SU-DHL-6 (cell line): Measurements from ENCODE around the gene PYCARD.

Experiments
- EZH2phosphoT487 ChIP-seq: fragments of 200-600 bp; sonication (generic), shearing (Covaris generic); conservative IDR thresholded peaks from 2 replicates; pipeline ENCODE4 v1.6.1; 2018; ENCODE audit warnings: mild to moderate bottlenecking, antibody characterized with exemption, low read length, moderate library complexity, mixed read lengths
- TF ChIP-seq, protein P1 (sequence below): fragments of 200-600 bp; sonication (generic); IDR thresholded peaks from one replicate; pipeline ENCODE4 v1.5.1; 2017; ENCODE audit warnings: antibody characterized with exemption, mild to moderate bottlenecking, low read length, moderate library complexity; ENCODE audit not compliant: insufficient read depth, poor library complexity, severe bottlenecking

DNA sequence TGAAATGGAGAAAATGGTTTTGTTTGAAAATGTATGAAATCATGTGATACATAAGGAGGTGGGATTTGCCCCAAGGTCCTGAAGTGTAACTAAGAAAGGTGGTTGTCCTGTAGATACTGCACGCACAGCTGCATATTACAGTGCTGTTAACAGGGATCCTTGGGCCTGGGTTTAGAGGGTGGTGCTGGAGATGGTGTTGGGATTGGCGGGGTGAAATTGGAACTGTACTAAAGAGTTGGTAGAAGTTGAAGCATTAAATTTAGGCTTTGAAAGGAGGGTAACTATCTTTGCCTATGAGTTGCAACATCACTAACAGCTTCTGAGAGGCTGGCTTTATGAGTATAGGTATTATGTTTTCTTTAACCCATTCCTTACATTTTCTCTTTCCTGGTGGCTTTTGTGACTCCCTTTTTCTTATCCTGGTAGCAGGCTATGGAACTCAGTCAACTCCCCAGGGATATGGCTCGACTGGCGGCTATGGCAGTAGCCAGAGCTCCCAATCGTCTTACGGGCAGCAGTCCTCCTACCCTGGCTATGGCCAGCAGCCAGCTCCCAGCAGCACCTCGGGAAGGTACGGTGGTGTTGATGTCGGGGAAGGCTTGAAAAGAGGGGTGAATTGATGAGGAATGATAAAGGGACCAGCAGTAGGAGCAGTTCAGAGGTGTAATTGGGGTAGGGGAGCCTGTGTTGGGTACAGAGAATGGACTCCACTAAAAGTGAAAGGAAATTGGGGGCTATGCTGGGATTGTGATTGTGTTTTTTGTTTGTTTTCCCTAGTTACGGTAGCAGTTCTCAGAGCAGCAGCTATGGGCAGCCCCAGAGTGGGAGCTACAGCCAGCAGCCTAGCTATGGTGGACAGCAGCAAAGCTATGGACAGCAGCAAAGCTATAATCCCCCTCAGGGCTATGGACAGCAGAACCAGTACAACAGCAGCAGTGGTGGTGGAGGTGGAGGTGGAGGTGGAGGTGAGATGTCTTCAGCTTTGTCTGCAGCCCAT is 18.8 kb downstream of the PYCARD start:
- TF ChIP-seq, protein P1, sequence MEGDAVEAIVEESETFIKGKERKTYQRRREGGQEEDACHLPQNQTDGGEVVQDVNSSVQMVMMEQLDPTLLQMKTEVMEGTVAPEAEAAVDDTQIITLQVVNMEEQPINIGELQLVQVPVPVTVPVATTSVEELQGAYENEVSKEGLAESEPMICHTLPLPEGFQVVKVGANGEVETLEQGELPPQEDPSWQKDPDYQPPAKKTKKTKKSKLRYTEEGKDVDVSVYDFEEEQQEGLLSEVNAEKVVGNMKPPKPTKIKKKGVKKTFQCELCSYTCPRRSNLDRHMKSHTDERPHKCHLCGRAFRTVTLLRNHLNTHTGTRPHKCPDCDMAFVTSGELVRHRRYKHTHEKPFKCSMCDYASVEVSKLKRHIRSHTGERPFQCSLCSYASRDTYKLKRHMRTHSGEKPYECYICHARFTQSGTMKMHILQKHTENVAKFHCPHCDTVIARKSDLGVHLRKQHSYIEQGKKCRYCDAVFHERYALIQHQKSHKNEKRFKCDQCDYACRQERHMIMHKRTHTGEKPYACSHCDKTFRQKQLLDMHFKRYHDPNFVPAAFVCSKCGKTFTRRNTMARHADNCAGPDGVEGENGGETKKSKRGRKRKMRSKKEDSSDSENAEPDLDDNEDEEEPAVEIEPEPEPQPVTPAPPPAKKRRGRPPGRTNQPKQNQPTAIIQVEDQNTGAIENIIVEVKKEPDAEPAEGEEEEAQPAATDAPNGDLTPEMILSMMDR = no peak
- no peak for TF ChIP-seq EZH2phosphoT487
